K562 (cell line): ENCODE measurements around the gene CXCL5. TPM values are rescaled to one million over a fixed set of nuclear protein-coding genes. Genes with fewer than 3 reads are reported as not detected.

Source experiments
- ATAC-seq: fragments of 200-7000 bp; cut with Tn5 transposase; 3 replicates; pipeline ENCODE4 v1.9.1; 2020; ENCODE audit warnings: moderate library complexity
- BruUV-seq: library from RNA; stranded (reverse); fragments of 400-500 nt; replicated peaks from 2 replicates; lab custom pipeline; 2021; lab: Mats Ljungman, UMichigan
- CTCF ChIA-PET: fragments of 300-600 bp; formaldehyde crosslinking; extraction: SDS; loops from one replicate; lab custom pipeline; 2021; ENCODE audit warnings: low intra/inter-chr PET ratio; lab: Yijun Ruan, JAX
- POLR2A ChIA-PET: fragments of 300-600, 350-650 bp; sonication (Branson Sonifier 250); formaldehyde crosslinking; extraction: SDS; loops from one replicate; lab custom pipeline; 2021; ENCODE audit warnings: antibody characterized with exemption, inconsistent platforms; lab: Yijun Ruan, JAX
- DNase-seq, 4 experiments: peaks; one replicate each; pipeline versions ENCODE4 v3.0.0 to v3.0.0-alpha.2; 2011 to 2018; ENCODE audit warnings: low spot score in 3 of 4, mixed read lengths in 3 of 4; ENCODE audit errors: extremely low read depth in 1 of 4
- FAIRE-seq: peaks from 2 replicates; lab custom pipeline; 2011; peaks lifted over from hg19 to GRCh38; lab: Jason Lieb, UNC
- H2AFZ ChIP-seq: 2 replicates; pipeline ENCODE4 v1.6.0; 2011; ENCODE audit warnings: low read depth, low read length, control low read depth, inconsistent platforms
- H3K27ac ChIP-seq: fragments of 200-600 bp; 3 replicates; pipeline ENCODE4 v1.8.0; 2011; ENCODE audit warnings: low read depth, mild to moderate bottlenecking, control low read depth, inconsistent platforms, low read length, moderate library complexity, mixed read lengths; ENCODE audit errors: extremely low read depth
- H3K27me3 ChIP-seq, 2 experiments: fragments of 300-600 bp in 1 of 2; 2 replicates in 1 of 2; 3 replicates in 1 of 2; pipeline versions ENCODE4 v1.6.0 to v1.8.0; 2011; ENCODE audit warnings: inconsistent platforms in 2 of 2, low read length in 2 of 2, mild to moderate bottlenecking in 1 of 2, mixed read lengths in 1 of 2, moderate library complexity in 1 of 2; ENCODE audit not compliant: control insufficient read depth in 2 of 2, insufficient read depth in 2 of 2
- H3K36me3 ChIP-seq: fragments of 300-600 bp; 3 replicates; pipeline ENCODE4 v1.8.0; 2011; ENCODE audit warnings: mild to moderate bottlenecking, low read length, inconsistent platforms; ENCODE audit not compliant: control insufficient read depth, insufficient read depth
- H3K4me1 ChIP-seq, 2 experiments: fragments of 200-600 bp in 1 of 2; replicated peaks in 1 of 2; 2 replicates in 1 of 2; 3 replicates in 1 of 2; pipeline versions ENCODE4 v1.5.1 to v1.8.0; 2011; ENCODE audit warnings: inconsistent platforms in 2 of 2, low read length in 2 of 2, mild to moderate bottlenecking in 1 of 2, mixed read lengths in 1 of 2, moderate library complexity in 1 of 2; ENCODE audit not compliant: control insufficient read depth in 2 of 2, insufficient read depth in 2 of 2
- H3K4me2 ChIP-seq: 2 replicates; pipeline ENCODE4 v1.6.1; 2011; ENCODE audit warnings: low read length, control low read depth, inconsistent platforms, mixed read lengths; ENCODE audit not compliant: insufficient read depth
- H3K4me3 ChIP-seq: fragments of 200-600 bp; sonication (generic), shearing (Covaris generic); 2 replicates; pipeline ENCODE4 v1.5.1; 2016; ENCODE audit warnings: control low read depth, inconsistent platforms
- H3K79me2 ChIP-seq: fragments of 200-600 bp; 3 replicates; pipeline ENCODE4 v1.8.0; 2011; ENCODE audit warnings: low read length, inconsistent platforms; ENCODE audit not compliant: control insufficient read depth, insufficient read depth
- H3K9ac ChIP-seq, 2 experiments: 2 replicates each; pipeline versions ENCODE4 v1.6.0 to v1.6.1; 2011; ENCODE audit warnings: low read depth in 2 of 2, low read length in 2 of 2, control low read depth in 1 of 2, inconsistent platforms in 1 of 2, mild to moderate bottlenecking in 1 of 2, mixed read lengths in 1 of 2; ENCODE audit not compliant: insufficient read depth in 1 of 2
- H3K9me1 ChIP-seq: one replicate; pipeline ENCODE4 v1.6.0; 2011; ENCODE audit warnings: inconsistent platforms, mild to moderate bottlenecking, low read length, moderate library complexity; ENCODE audit not compliant: control insufficient read depth, insufficient read depth
- H3K9me3 ChIP-seq: replicated peaks from 2 replicates; pipeline ENCODE4 v1.5.1; 2011; ENCODE audit warnings: low read depth, low read length, inconsistent platforms; ENCODE audit not compliant: control insufficient read depth, insufficient read depth
- H4K20me1 ChIP-seq: replicated peaks from 2 replicates; pipeline ENCODE4 v1.6.1; 2011; ENCODE audit warnings: low read length, inconsistent platforms, mixed read lengths; ENCODE audit not compliant: control insufficient read depth, insufficient read depth
- BACH1 ChIP-seq: fragments of 200-800 bp; sonication (Bioruptor generic); IDR thresholded peaks from 2 replicates; pipeline ENCODE4 v1.6.1; 2016; ENCODE audit warnings: missing genetic modification characterization, missing compliant biosample characterization
- CTBP1 ChIP-seq: fragments of 450-650 bp; IDR thresholded peaks from 2 replicates; pipeline ENCODE4 v1.6.1; 2016; ENCODE audit warnings: borderline replicate concordance
- HEY1 ChIP-seq: fragments of 250-450 bp; sonication (Bioruptor Pico); IDR thresholded peaks from 2 replicates; pipeline ENCODE4 v1.5.0; 2020; ENCODE audit warnings: mild to moderate bottlenecking, moderate library complexity, borderline replicate concordance
- JUN ChIP-seq, 2 experiments: sonication (generic) in 1 of 2; formaldehyde crosslinking in 1 of 2; IDR thresholded peaks; 2 replicates each; pipeline versions ENCODE4 v1.6.1 to v1.8.0; 2012 to 2022; ENCODE audit warnings: borderline replicate concordance in 2 of 2, mild to moderate bottlenecking in 2 of 2, improper control_type of control experiment in 1 of 2, low read depth in 1 of 2, low read length in 1 of 2, missing genetic modification reagents in 1 of 2
- KLF1 ChIP-seq: fragments of 450-650 bp; IDR thresholded peaks from 2 replicates; pipeline ENCODE4 v1.6.1; 2016; ENCODE audit warnings: missing genetic modification characterization, missing compliant biosample characterization
- RAD21 ChIP-seq, 2 experiments: fragments of 250-450 bp in 1 of 2; fragments of 450-650 bp in 1 of 2; sonication (Bioruptor Pico) in 1 of 2; formaldehyde crosslinking in 1 of 2; IDR thresholded peaks in 1 of 2; conservative IDR thresholded peaks in 1 of 2; 2 replicates each; pipeline versions ENCODE4 v1.4.0 to v1.8.0; 2020 to 2022; ENCODE audit warnings: mild to moderate bottlenecking in 2 of 2, moderate library complexity in 1 of 2
- RCOR1 ChIP-seq, 2 experiments: IDR thresholded peaks; 2 replicates each; pipeline ENCODE4 v1.6.1; 2012; ENCODE audit warnings: low read depth in 2 of 2, low read length in 2 of 2, borderline replicate concordance in 1 of 2, improper control_type of control experiment in 1 of 2
- SMC3 ChIP-seq: conservative IDR thresholded peaks from 2 replicates; pipeline ENCODE4 v1.6.1; 2011; ENCODE audit warnings: low read depth, low read length, improper control_type of control experiment; ENCODE audit not compliant: insufficient read depth
- ZNF224 ChIP-seq: sonication (generic); formaldehyde crosslinking; IDR thresholded peaks from 2 replicates; pipeline ENCODE4 v1.8.0; 2022; ENCODE audit warnings: mild to moderate bottlenecking, missing genetic modification reagents
- WGBS: fragments of 100-300 bp; shearing (Covaris generic); methylation state at CpG from one replicate; pipeline ENCODE4 v1.1.6; 2016; ENCODE audit warnings: low coverage, mixed read lengths; ENCODE audit not compliant: insufficient coverage; ENCODE audit errors: missing lambda C conversion rate; 5-methylcytosine and 5-hydroxymethylcytosine counted together
- in situ Hi-C: fragments of 300-500 bp; cut with MboI; formaldehyde crosslinking; loops from 4 replicates; pipeline ENCODE4 v1.15.0; 2018; ENCODE audit warnings: inconsistent platforms, mixed read lengths
- intact Hi-C: fragments of 100-400 bp; cut with micrococcal nuclease; formaldehyde crosslinking; loops from 2 replicates; pipeline ENCODE4 v1.14.2; 2022
- polyA plus RNA-seq, 8 experiments: library from polyadenylated mRNA; depleted of rRNA in 4 of 8; stranded (reverse) in 5 of 8; unstranded in 3 of 8; fragments of >200 nt; fragmentation: Nextera tagmentation in 2 of 8; fragmentation: Illumina TruSeq in 1 of 8; extraction: Ambion mirVana in 2 of 8; extraction: Trizol in 1 of 8; gene quantifications; 2 replicates each; pipeline versions ENCODE4 v1.2.1 to v1.2.3, GENCODE V29; 2011 to 2014; ENCODE audit warnings: inconsistent platforms in 1 of 8, missing spikeins in 1 of 8
- total RNA-seq, 7 experiments: library from RNA; depleted of rRNA in 6 of 7; stranded (reverse); fragments of >200 nt in 6 of 7; fragmentation: Illumina TruSeq in 2 of 7; extraction: Trizol in 2 of 7; gene quantifications; 2 replicates each; pipeline versions ENCODE4 v1.2.1 to v1.2.3, GENCODE V29; 2011 to 2021; ENCODE audit warnings: low replicate concordance in 1 of 7
- TF ChIP-seq, protein P1 (sequence below): sonication (generic); formaldehyde crosslinking; IDR thresholded peaks from 2 replicates; pipeline ENCODE4 v1.8.0; 2023; ENCODE audit warnings: mild to moderate bottlenecking, missing genetic modification reagents
- TF ChIP-seq, protein P2 (sequence below): IDR thresholded peaks from 2 replicates; pipeline ENCODE4 v1.6.1; 2011; ENCODE audit warnings: borderline replicate concordance, low read depth, mild to moderate bottlenecking, moderate library complexity, low read length; ENCODE audit not compliant: insufficient read depth, poor library complexity, severe bottlenecking
- TF ChIP-seq, protein P3 (sequence below), 3 experiments: IDR thresholded peaks in 2 of 3; conservative IDR thresholded peaks in 1 of 3; 2 replicates each; pipeline ENCODE4 v1.5.1; 2011 to 2012; ENCODE audit warnings: low read length in 3 of 3, mild to moderate bottlenecking in 3 of 3, control low read depth in 2 of 3, improper control_type of control experiment in 1 of 3, inconsistent platforms in 1 of 3, low read depth in 1 of 3, mixed read lengths in 1 of 3, moderate library complexity in 1 of 3; ENCODE audit not compliant: insufficient read depth in 2 of 3

CXCL5 gene
- total and polyA plus RNA-seq, 9 of the 15 experiments (the other 6 are each of a cell fraction or from before 2014, with no cell fraction given), result not detected

DNA sequence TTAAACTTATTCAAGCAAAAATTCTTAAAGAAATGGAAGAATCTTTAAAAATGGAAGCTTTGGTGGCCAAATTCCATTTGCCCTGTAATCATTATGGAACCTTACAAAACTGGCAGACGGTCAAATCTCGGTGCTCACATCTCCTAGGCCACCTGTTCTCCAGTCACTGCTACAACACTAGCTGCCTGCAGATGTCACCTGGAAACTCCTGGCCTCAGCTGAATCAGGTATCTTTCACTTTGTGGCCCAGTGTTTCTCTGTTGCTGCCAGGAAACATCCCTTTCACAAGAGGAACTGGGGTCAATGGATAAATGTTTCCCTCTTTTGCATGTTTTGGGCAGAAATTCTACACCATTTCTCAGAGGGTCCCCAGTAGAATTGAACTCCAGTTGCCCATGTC lies 44.2 kb upstream of the CXCL5 start:
- in situ Hi-C loops, result no loop called here
- H3K9me3 ChIP-seq, result peaks cover 3% of the 10 kb centered on the region; the same call in 1 of the 2 replicates
- H3K79me2 ChIP-seq, result peaks cover 14% of the 10 kb centered on the region
- no peaks in the 10 kb centered on the region for H3K27me3 ChIP-seq
- intact Hi-C loops, result no loop called here
- FAIRE-seq, result no peak
- POLR2A ChIA-PET, result interaction anchor here (1.9 kb wide), 1 partner anchor 56 kb away, joined by 7 read pairs; the partner anchor contains the start of gene CXCL2
- no peaks in the 10 kb centered on the region; the same call in 2 of the 3 replicates for H3K36me3 ChIP-seq
- H3K27ac ChIP-seq, result no peak overlapping the region
- no peak overlapping the region for H3K4me2 ChIP-seq
- H3K9ac ChIP-seq, result no peak overlapping the region
- H3K4me1 ChIP-seq, result peaks cover 3 to 10% of the 10 kb centered on the region in 2 experiments; a peak in 3 of 5 replicates
- ATAC-seq, result no peak
- 28% methylated on average over 2 of the region's 2 CpGs for WGBS
- BruUV-seq, result no TSS peak
- no peaks in the 10 kb centered on the region for H4K20me1 ChIP-seq
- CTCF ChIA-PET, result no interaction called here
- H3K4me3 ChIP-seq, result no peak overlapping the region
- DNase-seq, result peak in 1 of 4 experiments; percentile 26
- no peaks in the 10 kb centered on the region for H3K9me1 ChIP-seq
- H2AFZ ChIP-seq, result peak overlapping the region; percentile 11; the same call in 1 of the 2 replicates
- TF ChIP-seq SMC3 (0 out of 2 replicates have a peak, but pooled peaks have one; percentile 4), KLF1 (no peak), RCOR1 (IDR thresholded peaks at IDR 0.05; ENCODE audit: borderline replicate concordance in 1 of 2, low read depth in 2 of 2, low read length in 2 of 2) (peak in 1 of 2 experiments; percentile 47; a peak in 1 of 4 replicates), HEY1 (CRISPR knock-in tag) (no peak), JUN (IDR thresholded peaks at IDR 0.05; ENCODE audit: borderline replicate concordance, low read depth, low read length) (no peak), JUN (CRISPR knock-in tag; IDR thresholded peaks at IDR 0.05; ENCODE audit: borderline replicate concordance) (no peak), ZNF224 (CRISPR knock-in tag) (no peak), RAD21 (CRISPR knock-in tag; conservative IDR thresholded peaks at IDR 0.05 in 1 of 2, IDR thresholded peaks at IDR 0.05 in 1 of 2) (peak in 1 of 2 experiments; percentile 43; a peak in 2 of 4 replicates), CTBP1 (peak; percentile 56; the same call in 1 of the 2 replicates), BACH1 (tag) (0 out of 2 replicates have a peak, but pooled peaks have one; percentile 14)
- TF ChIP-seq, protein P1, sequence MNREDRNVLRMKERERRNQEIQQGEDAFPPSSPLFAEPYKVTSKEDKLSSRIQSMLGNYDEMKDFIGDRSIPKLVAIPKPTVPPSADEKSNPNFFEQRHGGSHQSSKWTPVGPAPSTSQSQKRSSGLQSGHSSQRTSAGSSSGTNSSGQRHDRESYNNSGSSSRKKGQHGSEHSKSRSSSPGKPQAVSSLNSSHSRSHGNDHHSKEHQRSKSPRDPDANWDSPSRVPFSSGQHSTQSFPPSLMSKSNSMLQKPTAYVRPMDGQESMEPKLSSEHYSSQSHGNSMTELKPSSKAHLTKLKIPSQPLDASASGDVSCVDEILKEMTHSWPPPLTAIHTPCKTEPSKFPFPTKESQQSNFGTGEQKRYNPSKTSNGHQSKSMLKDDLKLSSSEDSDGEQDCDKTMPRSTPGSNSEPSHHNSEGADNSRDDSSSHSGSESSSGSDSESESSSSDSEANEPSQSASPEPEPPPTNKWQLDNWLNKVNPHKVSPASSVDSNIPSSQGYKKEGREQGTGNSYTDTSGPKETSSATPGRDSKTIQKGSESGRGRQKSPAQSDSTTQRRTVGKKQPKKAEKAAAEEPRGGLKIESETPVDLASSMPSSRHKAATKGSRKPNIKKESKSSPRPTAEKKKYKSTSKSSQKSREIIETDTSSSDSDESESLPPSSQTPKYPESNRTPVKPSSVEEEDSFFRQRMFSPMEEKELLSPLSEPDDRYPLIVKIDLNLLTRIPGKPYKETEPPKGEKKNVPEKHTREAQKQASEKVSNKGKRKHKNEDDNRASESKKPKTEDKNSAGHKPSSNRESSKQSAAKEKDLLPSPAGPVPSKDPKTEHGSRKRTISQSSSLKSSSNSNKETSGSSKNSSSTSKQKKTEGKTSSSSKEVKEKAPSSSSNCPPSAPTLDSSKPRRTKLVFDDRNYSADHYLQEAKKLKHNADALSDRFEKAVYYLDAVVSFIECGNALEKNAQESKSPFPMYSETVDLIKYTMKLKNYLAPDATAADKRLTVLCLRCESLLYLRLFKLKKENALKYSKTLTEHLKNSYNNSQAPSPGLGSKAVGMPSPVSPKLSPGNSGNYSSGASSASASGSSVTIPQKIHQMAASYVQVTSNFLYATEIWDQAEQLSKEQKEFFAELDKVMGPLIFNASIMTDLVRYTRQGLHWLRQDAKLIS, result no peak
- TF ChIP-seq, protein P2, sequence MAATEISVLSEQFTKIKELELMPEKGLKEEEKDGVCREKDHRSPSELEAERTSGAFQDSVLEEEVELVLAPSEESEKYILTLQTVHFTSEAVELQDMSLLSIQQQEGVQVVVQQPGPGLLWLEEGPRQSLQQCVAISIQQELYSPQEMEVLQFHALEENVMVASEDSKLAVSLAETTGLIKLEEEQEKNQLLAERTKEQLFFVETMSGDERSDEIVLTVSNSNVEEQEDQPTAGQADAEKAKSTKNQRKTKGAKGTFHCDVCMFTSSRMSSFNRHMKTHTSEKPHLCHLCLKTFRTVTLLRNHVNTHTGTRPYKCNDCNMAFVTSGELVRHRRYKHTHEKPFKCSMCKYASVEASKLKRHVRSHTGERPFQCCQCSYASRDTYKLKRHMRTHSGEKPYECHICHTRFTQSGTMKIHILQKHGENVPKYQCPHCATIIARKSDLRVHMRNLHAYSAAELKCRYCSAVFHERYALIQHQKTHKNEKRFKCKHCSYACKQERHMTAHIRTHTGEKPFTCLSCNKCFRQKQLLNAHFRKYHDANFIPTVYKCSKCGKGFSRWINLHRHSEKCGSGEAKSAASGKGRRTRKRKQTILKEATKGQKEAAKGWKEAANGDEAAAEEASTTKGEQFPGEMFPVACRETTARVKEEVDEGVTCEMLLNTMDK, result no peak
- TF ChIP-seq, protein P3, sequence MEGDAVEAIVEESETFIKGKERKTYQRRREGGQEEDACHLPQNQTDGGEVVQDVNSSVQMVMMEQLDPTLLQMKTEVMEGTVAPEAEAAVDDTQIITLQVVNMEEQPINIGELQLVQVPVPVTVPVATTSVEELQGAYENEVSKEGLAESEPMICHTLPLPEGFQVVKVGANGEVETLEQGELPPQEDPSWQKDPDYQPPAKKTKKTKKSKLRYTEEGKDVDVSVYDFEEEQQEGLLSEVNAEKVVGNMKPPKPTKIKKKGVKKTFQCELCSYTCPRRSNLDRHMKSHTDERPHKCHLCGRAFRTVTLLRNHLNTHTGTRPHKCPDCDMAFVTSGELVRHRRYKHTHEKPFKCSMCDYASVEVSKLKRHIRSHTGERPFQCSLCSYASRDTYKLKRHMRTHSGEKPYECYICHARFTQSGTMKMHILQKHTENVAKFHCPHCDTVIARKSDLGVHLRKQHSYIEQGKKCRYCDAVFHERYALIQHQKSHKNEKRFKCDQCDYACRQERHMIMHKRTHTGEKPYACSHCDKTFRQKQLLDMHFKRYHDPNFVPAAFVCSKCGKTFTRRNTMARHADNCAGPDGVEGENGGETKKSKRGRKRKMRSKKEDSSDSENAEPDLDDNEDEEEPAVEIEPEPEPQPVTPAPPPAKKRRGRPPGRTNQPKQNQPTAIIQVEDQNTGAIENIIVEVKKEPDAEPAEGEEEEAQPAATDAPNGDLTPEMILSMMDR (IDR thresholded peaks at IDR 0.05 in 2 of 3, conservative IDR thresholded peaks at IDR 0.05 in 1 of 3; ENCODE audit: insufficient read depth in 2 of 3, low read depth in 1 of 3, low read length in 3 of 3), result peak in 2 of 3 experiments; percentile 10 to 33; a peak in 2 of 6 replicates
